ENCODE results near the gene APOBEC3A. TPM values are rescaled to one million over a fixed set of nuclear protein-coding genes. Genes with fewer than 3 reads are reported as not detected.

Gene APOBEC3A
- total RNA-seq, result under 1 TPM in 2 of 4 donors, not detected in 2; 0.75 to 0.76 TPM

- H3K4me1 ChIP-seq, result no peaks in the 10 kb centered on the region
- no peak for TF ChIP-seq POLR2A (IDR thresholded peaks at IDR 0.05)
- TF ChIP-seq, protein P1, sequence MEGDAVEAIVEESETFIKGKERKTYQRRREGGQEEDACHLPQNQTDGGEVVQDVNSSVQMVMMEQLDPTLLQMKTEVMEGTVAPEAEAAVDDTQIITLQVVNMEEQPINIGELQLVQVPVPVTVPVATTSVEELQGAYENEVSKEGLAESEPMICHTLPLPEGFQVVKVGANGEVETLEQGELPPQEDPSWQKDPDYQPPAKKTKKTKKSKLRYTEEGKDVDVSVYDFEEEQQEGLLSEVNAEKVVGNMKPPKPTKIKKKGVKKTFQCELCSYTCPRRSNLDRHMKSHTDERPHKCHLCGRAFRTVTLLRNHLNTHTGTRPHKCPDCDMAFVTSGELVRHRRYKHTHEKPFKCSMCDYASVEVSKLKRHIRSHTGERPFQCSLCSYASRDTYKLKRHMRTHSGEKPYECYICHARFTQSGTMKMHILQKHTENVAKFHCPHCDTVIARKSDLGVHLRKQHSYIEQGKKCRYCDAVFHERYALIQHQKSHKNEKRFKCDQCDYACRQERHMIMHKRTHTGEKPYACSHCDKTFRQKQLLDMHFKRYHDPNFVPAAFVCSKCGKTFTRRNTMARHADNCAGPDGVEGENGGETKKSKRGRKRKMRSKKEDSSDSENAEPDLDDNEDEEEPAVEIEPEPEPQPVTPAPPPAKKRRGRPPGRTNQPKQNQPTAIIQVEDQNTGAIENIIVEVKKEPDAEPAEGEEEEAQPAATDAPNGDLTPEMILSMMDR (IDR thresholded peaks at IDR 0.05 in 4 of 5, conservative IDR thresholded peaks at IDR 0.05 in 1 of 5), result no peak
- H3K27ac ChIP-seq, result no peak within 1 kb of the TSS
- ATAC-seq, result no peak
- no peak within 1 kb of the TSS for H3K4me3 ChIP-seq
- intact Hi-C loops (cut with DNase I; ENCODE audit: low total_unique reads), result no loop called here
- peaks cover 0 to 4% (median 0%) of the 10 kb centered on the region in 3 donors for H3K27me3 ChIP-seq
- in situ Hi-C loops (cut with MboI; ENCODE audit: low sequenced_read_pairs in 4 of 4), result loop anchor here in 1 of 4 donors (5.0 kb wide), 1 partner anchor 40 kb away; no protein-coding TSS in a partner anchor
- DNase-seq, result no peak
- H3K36me3 ChIP-seq, result no peaks in the 10 kb centered on the region
- H3K9me3 ChIP-seq, result no peaks in the 10 kb centered on the region
Observed at GRCh38 chr22:38957046-38957770, at the start of gene APOBEC3A. TSS of gene APOBEC3A (plus strand) at chr22:38957609. CDS start at chr22:38957692, 83 bp downstream.

DNA sequence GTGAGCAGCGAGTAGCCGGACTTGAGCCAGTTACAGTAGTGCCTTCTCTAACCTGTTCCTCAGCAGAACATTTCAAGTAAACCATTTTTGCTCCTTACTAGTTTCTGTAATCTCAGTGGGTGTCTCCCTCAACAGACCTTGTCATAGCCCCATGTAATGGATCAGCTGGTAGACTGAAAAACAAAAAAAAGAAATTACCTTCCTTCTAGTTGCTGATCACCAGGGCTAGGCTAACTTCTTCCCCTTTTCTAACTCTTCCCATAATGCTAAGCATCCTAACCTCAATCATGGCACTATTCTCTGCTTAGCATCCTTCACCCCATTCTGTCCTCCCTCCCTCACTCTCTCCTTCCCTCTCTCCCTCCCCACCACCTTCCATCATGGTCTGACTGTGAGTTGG lies 49.6 kb upstream of the APOBEC3A start:
- in situ Hi-C loops (cut with MboI; ENCODE audit: low sequenced_read_pairs in 4 of 4) (no loop called here), intact Hi-C loops (cut with DNase I; ENCODE audit: low total_unique reads) (no loop called here)
- Histone ChIP-seq H3K4me1 (no peaks in the 10 kb centered on the region), H3K4me3 (no peak overlapping the region), H3K27ac (no peak overlapping the region), H3K27me3 (peaks cover 0 to 7% (median 4%) of the 10 kb centered on the region in 3 donors), H3K9me3 (no peaks in the 10 kb centered on the region), H3K36me3 (no peaks in the 10 kb centered on the region)
- no peak for DNase-seq
- TF ChIP-seq, protein P1 (IDR thresholded peaks at IDR 0.05 in 4 of 5, conservative IDR thresholded peaks at IDR 0.05 in 1 of 5), result no peak
- no peak for TF ChIP-seq POLR2A (IDR thresholded peaks at IDR 0.05)
- ATAC-seq, result no peak

DNA sequence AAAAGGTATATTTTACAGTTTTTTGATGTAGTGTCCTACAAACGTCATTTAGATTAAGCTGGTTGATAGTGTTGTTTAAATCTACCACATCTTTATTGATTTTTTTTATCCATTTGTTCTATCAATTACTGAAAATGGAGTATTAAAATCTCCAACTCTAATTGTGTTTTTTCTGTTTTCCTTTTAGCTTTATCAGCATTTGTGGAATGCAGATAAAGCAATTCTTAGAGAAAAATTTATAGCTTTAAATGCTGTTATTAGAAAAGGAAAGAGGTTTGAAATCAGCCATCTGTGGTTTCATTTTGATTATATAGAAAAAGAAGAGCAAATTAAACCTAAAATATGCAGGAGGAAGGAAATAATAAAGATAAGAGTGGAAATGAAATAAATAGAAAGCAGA lies 46.0 kb upstream of the APOBEC3A start:
- intact Hi-C loops (cut with DNase I; ENCODE audit: low total_unique reads), result no loop called here
- H3K9me3 ChIP-seq, result no peaks in the 10 kb centered on the region
- TF ChIP-seq, protein P1 (IDR thresholded peaks at IDR 0.05 in 4 of 5, conservative IDR thresholded peaks at IDR 0.05 in 1 of 5), result no peak
- no peak for TF ChIP-seq POLR2A (IDR thresholded peaks at IDR 0.05)
- H3K4me3 ChIP-seq, result no peak overlapping the region
- no peak overlapping the region for H3K27ac ChIP-seq
- peaks cover 0 to 7% (median 4%) of the 10 kb centered on the region in 3 donors for H3K27me3 ChIP-seq
- DNase-seq (no peak), ATAC-seq (no peak)
- no peaks in the 10 kb centered on the region for H3K4me1 ChIP-seq
- in situ Hi-C loops (cut with MboI; ENCODE audit: low sequenced_read_pairs in 4 of 4), result no loop called here
- no peaks in the 10 kb centered on the region for H3K36me3 ChIP-seq

- in situ Hi-C loops (cut with MboI; ENCODE audit: low sequenced_read_pairs in 4 of 4), result no loop called here
- Histone ChIP-seq H3K27me3 (no peaks in the 10 kb centered on the region), H3K36me3 (no peaks in the 10 kb centered on the region), H3K9me3 (no peaks in the 10 kb centered on the region), H3K27ac (no peak overlapping the region), H3K4me1 (peaks cover 11% of the 10 kb centered on the region in 2 donors), H3K4me3 (no peak overlapping the region)
- intact Hi-C loops (cut with DNase I; ENCODE audit: low total_unique reads), result no loop called here
- no peak for TF ChIP-seq POLR2A (IDR thresholded peaks at IDR 0.05)
- TF ChIP-seq, protein P1 (IDR thresholded peaks at IDR 0.05 in 4 of 5, conservative IDR thresholded peaks at IDR 0.05 in 1 of 5), result no peak
- DNase-seq, result no peak
- ATAC-seq, result no peak
Observed at GRCh38 chr22:38919631-38920190, 37.7 kb upstream of the APOBEC3A start.
